OCI-LY1 (cell line): ENCODE results near the gene TSGA10.

Source experiments
- H2AFZ ChIP-seq: fragments of 200-600 bp; sonication (generic), shearing (Covaris generic); 2 replicates; pipeline ENCODE4 v1.6.0; 2014; ENCODE audit warnings: antibody characterized with exemption, mild to moderate bottlenecking, low read length
- H3F3A ChIP-seq: fragments of 200-600 bp; sonication (generic), shearing (Covaris generic); 2 replicates; pipeline ENCODE4 v1.6.0; 2014; ENCODE audit warnings: mild to moderate bottlenecking, antibody characterized with exemption, low read length, moderate library complexity; ENCODE audit not compliant: insufficient read depth
- H3K27ac ChIP-seq: fragments of 200-600 bp; sonication (generic); 2 replicates; pipeline ENCODE4 v1.5.1; 2014; ENCODE audit warnings: low read length, mixed run types, mild to moderate bottlenecking, low read depth; ENCODE audit not compliant: poor library complexity, severe bottlenecking
- H3K27me3 ChIP-seq: fragments of 200-600 bp; sonication (generic); 2 replicates; pipeline ENCODE4 v1.6.0; 2014; ENCODE audit warnings: antibody characterized with exemption, mild to moderate bottlenecking, low read length, moderate library complexity; ENCODE audit not compliant: insufficient read depth
- H3K36me3 ChIP-seq: fragments of 200-600 bp; sonication (generic); 2 replicates; pipeline ENCODE4 v1.6.1; 2014; ENCODE audit warnings: mild to moderate bottlenecking, antibody characterized with exemption, low read length, moderate library complexity, mixed read lengths; ENCODE audit not compliant: insufficient read depth
- H3K4me1 ChIP-seq: fragments of 200-600 bp; sonication (generic); 2 replicates; pipeline ENCODE4 v1.5.1; 2014; ENCODE audit warnings: mild to moderate bottlenecking, low read length, moderate library complexity; ENCODE audit not compliant: insufficient read depth, severe bottlenecking
- H3K4me2 ChIP-seq: fragments of 200-600 bp; sonication (generic), shearing (Covaris generic); 2 replicates; pipeline ENCODE4 v1.6.1; 2014; ENCODE audit warnings: low read length
- H3K4me3 ChIP-seq: fragments of 200-600 bp; sonication (generic); 2 replicates; pipeline ENCODE4 v1.5.1; 2014; ENCODE audit warnings: low read length, low read depth, mild to moderate bottlenecking, mixed read lengths; ENCODE audit not compliant: poor library complexity, severe bottlenecking
- H3K79me2 ChIP-seq: fragments of 200-600 bp; shearing (Covaris generic); 2 replicates; pipeline ENCODE4 v1.6.1; 2016; ENCODE audit warnings: mixed run types, low read length, mixed read lengths; ENCODE audit not compliant: insufficient read depth
- H3K9ac ChIP-seq: fragments of 200-600 bp; sonication (generic), shearing (Covaris generic); 2 replicates; pipeline ENCODE4 v1.6.1; 2014; ENCODE audit warnings: mild to moderate bottlenecking, low read length, mixed read lengths
- H3K9me2 ChIP-seq: fragments of 200-600 bp; sonication (generic), shearing (Covaris generic); 2 replicates; pipeline ENCODE4 v1.6.1; 2014; ENCODE audit warnings: low read depth, mild to moderate bottlenecking, low read length, mixed read lengths
- H3K9me3 ChIP-seq: fragments of 200-600 bp; shearing (Covaris generic); 2 replicates; pipeline ENCODE4 v1.6.1; 2014; ENCODE audit warnings: low read length, mixed read lengths
- H4K20me1 ChIP-seq: fragments of 200-600 bp; sonication (generic), shearing (Covaris generic); 2 replicates; pipeline ENCODE4 v1.6.0; 2016; ENCODE audit warnings: mild to moderate bottlenecking, low read length; ENCODE audit not compliant: insufficient read depth
- EZH2 ChIP-seq: fragments of 200-600 bp; sonication (generic), shearing (Covaris generic); IDR thresholded peaks from 2 replicates; pipeline ENCODE4 v1.8.0; 2017; ENCODE audit warnings: borderline replicate concordance, mixed run types, mild to moderate bottlenecking, antibody characterized with exemption, low read length, moderate library complexity, mixed read lengths
- TF ChIP-seq, protein P1 (sequence below): fragments of 200-600 bp; sonication (generic), shearing (Covaris generic); IDR thresholded peaks from 2 replicates; pipeline ENCODE4 v1.5.1; 2017; ENCODE audit warnings: mild to moderate bottlenecking, antibody characterized with exemption, low read length, moderate library complexity, mixed read lengths

Gene TSGA10

DNA sequence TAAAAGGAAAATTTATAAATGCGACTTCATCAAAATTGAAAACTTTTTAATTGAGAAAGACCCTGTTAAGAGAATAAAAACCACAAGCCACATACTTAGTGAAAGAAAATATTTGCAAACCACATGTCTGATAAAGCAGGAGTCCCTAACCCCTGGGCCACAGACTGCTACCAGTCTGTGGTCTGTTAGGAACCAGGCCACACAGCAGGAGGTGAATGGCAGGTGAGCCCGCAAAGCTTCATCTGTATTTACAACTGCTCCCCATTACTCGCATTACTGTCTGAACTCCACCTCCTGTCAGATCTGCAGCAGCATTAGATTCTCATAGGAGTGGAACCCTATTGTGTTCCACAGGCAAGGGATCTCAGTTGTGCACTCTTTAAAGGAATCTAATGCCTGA lies 123.3 kb downstream of the TSGA10 start:
- TF ChIP-seq EZH2: no peak
- TF ChIP-seq, protein P1, sequence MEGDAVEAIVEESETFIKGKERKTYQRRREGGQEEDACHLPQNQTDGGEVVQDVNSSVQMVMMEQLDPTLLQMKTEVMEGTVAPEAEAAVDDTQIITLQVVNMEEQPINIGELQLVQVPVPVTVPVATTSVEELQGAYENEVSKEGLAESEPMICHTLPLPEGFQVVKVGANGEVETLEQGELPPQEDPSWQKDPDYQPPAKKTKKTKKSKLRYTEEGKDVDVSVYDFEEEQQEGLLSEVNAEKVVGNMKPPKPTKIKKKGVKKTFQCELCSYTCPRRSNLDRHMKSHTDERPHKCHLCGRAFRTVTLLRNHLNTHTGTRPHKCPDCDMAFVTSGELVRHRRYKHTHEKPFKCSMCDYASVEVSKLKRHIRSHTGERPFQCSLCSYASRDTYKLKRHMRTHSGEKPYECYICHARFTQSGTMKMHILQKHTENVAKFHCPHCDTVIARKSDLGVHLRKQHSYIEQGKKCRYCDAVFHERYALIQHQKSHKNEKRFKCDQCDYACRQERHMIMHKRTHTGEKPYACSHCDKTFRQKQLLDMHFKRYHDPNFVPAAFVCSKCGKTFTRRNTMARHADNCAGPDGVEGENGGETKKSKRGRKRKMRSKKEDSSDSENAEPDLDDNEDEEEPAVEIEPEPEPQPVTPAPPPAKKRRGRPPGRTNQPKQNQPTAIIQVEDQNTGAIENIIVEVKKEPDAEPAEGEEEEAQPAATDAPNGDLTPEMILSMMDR: no peak
- Histone ChIP-seq H2AFZ (no peak overlapping the region), H3K79me2 (no peaks in the 10 kb centered on the region), H3K4me1 (no peaks in the 10 kb centered on the region), H3K9ac (no peak overlapping the region), H4K20me1 (no peaks in the 10 kb centered on the region), H3K27me3 (no peaks in the 10 kb centered on the region), H3K9me2 (no peaks in the 10 kb centered on the region), H3K4me3 (no peak overlapping the region), H3K4me2 (no peak overlapping the region), H3K36me3 (no peaks in the 10 kb centered on the region), H3K27ac (no peak overlapping the region), H3F3A (no peaks in the 10 kb centered on the region), H3K9me3 (no peaks in the 10 kb centered on the region)

GRCh38 chr2:99028558-99028957 lies 126.2 kb downstream of the TSGA10 start:
- Histone ChIP-seq H3K9ac (no peak overlapping the region), H4K20me1 (no peaks in the 10 kb centered on the region), H3K79me2 (no peaks in the 10 kb centered on the region), H3K9me2 (no peaks in the 10 kb centered on the region), H3F3A (no peaks in the 10 kb centered on the region), H3K9me3 (no peaks in the 10 kb centered on the region), H3K4me2 (no peak overlapping the region), H3K27me3 (no peaks in the 10 kb centered on the region), H3K4me3 (no peak overlapping the region), H3K27ac (no peak overlapping the region), H3K4me1 (no peaks in the 10 kb centered on the region), H3K36me3 (no peaks in the 10 kb centered on the region), H2AFZ (no peak overlapping the region)
- TF ChIP-seq, protein P1: no peak
- no peak for TF ChIP-seq EZH2

GRCh38 chr2:99027856-99028255 lies 126.9 kb downstream of the TSGA10 start:
- Histone ChIP-seq H3K4me2 (no peak overlapping the region), H3K27me3 (no peaks in the 10 kb centered on the region), H3K9me2 (no peaks in the 10 kb centered on the region), H3K36me3 (no peaks in the 10 kb centered on the region), H3K27ac (no peak overlapping the region), H2AFZ (no peak overlapping the region), H3K79me2 (no peaks in the 10 kb centered on the region), H3K4me1 (no peaks in the 10 kb centered on the region), H3K9me3 (no peaks in the 10 kb centered on the region), H3F3A (no peaks in the 10 kb centered on the region), H3K9ac (no peak overlapping the region), H3K4me3 (no peak overlapping the region), H4K20me1 (no peaks in the 10 kb centered on the region)
- no peak for TF ChIP-seq EZH2
- TF ChIP-seq, protein P1: no peak
